Renal cortical epithelial cell (primary cell): ENCODE results near the gene PTPN23. TPM values are rescaled to one million over a fixed set of nuclear protein-coding genes. Genes with fewer than 3 reads are reported as not detected.
A peak's percentile ranks its signal among the peaks of the same experiment; 100 is the strongest.

Source experiments
- DNase-seq: peaks from one replicate; pipeline ENCODE4 v3.0.0-alpha.2; 2011; ENCODE audit warnings: low read depth
- total RNA-seq: library from RNA; depleted of rRNA; stranded (reverse); fragments of >200 nt; gene quantifications from 2 replicates; pipeline ENCODE4 v1.2.3, GENCODE V29; 2014

The PTPN23 gene
- total RNA-seq, 1 donor from 2014 or later = 50.3 TPM

- DNase-seq = no peak
These were observed 6.2 kb upstream of the PTPN23 start for GRCh38 chr3:47374587-47374986.

GRCh38 chr3:47376393-47376792 is 4.4 kb upstream of the PTPN23 start:
- no peak for DNase-seq

GRCh38 chr3:47377186-47377585 is 3.6 kb upstream of the PTPN23 start:
- DNase-seq = no peak

GRCh38 chr3:47378869-47379268 is 2.0 kb upstream of the PTPN23 start:
- no peak for DNase-seq

- no peak for DNase-seq
These were observed 1.4 kb upstream of the PTPN23 start for GRCh38 chr3:47379411-47379899.

- no peak for DNase-seq
These were observed 708 bp upstream of the PTPN23 start for GRCh38 chr3:47380026-47380600.

GRCh38 chr3:47381317-47382157 is 716 bp downstream of the PTPN23 start:
- DNase-seq = peak; percentile 65

GRCh38 chr3:47384425-47384824 is 3.6 kb downstream of the PTPN23 start:
- DNase-seq = no peak

GRCh38 chr3:47385007-47385406 is 4.2 kb downstream of the PTPN23 start:
- DNase-seq = peak; percentile 19

- no peak for DNase-seq
These were observed 5.0 kb downstream of the PTPN23 start for GRCh38 chr3:47385796-47386195.

- DNase-seq = no peak
These were observed 12.1 kb downstream of the PTPN23 start for GRCh38 chr3:47392933-47393332.

- peak; percentile 61 for DNase-seq
These were observed 13.5 kb downstream of the PTPN23 start for GRCh38 chr3:47394140-47394870.

GRCh38 chr3:47394881-47395280 is 14.1 kb downstream of the PTPN23 start:
- DNase-seq = no peak

- DNase-seq = no peak
These were observed 17.4 kb downstream of the PTPN23 start for GRCh38 chr3:47398228-47398627.

- no peak for DNase-seq
These were observed 18.2 kb downstream of the PTPN23 start for GRCh38 chr3:47399016-47399415.

GRCh38 chr3:47399531-47400270 is 18.9 kb downstream of the PTPN23 start:
- DNase-seq = no peak

GRCh38 chr3:47404431-47404876 is 23.6 kb downstream of the PTPN23 start:
- DNase-seq = no peak

GRCh38 chr3:47404955-47405790 is 24.4 kb downstream of the PTPN23 start:
- DNase-seq = peak; percentile 12

- DNase-seq = no peak
These were observed 25.3 kb downstream of the PTPN23 start for GRCh38 chr3:47405820-47406761.

GRCh38 chr3:47406762-47407149 is 25.9 kb downstream of the PTPN23 start:
- no peak for DNase-seq
